HG03439 (cell line): ENCODE data around the gene CES4A.
A peak's percentile ranks its signal among the peaks of the same experiment; 100 is the strongest.
"Not testable (repeated sequence)": the region's sequence is repeated elsewhere in the genome, so short reads cannot be mapped to it uniquely, and the experiment has no call there.

ENCODE experiments used
- ATAC-seq: cut with Tn5 transposase; IDR thresholded peaks from one replicate; pipeline ENCODE4 v1.9.1; 2021; ENCODE audit warnings: mild to moderate bottlenecking, moderate library complexity; ENCODE audit not compliant: unreplicated experiment

CES4A gene

GRCh38 chr16:66983033-66983432, 5.4 kb upstream of the CES4A start:
- no peak for ATAC-seq

DNA sequence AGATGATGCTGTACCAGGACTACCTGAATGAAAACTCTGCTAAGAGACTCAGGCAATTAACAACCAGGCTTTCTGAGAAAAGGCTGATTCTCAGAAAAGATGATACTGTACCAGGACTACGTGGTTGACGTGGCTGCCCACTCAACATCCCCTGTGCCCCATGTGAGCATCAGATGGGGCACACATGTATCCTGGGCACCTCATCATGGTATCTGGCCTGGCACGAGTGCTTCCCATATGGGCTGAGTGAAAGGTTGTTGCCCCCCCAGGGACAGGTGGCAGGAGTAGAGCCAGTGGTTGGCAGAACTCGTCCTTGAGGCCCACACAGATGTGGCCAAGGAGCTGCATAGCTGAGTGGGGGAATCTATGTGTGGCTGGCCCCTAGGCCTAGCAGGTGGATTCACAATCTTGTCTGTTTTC, 3.5 kb upstream of the CES4A start:
- ATAC-seq = no peak

GRCh38 chr16:66986559-66986958, 1.8 kb upstream of the CES4A start:
- ATAC-seq = no peak

DNA sequence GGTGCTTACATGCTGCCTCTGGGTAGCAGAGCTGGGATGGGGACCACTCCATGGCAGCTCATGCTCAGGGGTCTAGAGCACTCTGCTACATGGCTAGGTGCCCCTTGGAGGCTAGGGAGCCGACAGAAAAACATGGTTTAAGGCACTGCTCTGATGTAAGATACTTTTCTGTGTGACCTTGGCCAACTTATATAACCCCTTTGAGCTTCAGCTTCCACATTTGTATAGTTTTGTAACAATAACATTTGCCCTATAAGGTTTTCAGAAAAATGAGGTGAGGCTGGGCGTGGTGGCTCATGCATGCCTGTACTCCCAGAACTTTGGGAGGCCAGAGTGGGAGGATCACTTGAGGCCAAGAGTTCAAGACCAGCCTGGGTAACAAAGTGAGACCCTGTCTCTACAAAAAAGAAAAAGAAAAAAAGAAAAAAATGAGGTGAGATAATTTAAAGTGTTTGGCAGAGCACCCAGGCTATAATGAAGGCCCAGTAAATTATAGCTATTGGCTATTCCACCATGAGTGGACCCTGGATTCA, 3.2 kb downstream of the CES4A start:
- ATAC-seq = no peak

GRCh38 chr16:66993558-66993957, 5.2 kb downstream of the CES4A start:
- not testable (repeated sequence) for ATAC-seq

- ATAC-seq = no peak
Measured at GRCh38 chr16:66996324-66996982, 8.1 kb downstream of the CES4A start.

GRCh38 chr16:66996983-66997358, 8.6 kb downstream of the CES4A start:
- no peak for ATAC-seq

- ATAC-seq = no peak
Measured at GRCh38 chr16:67000384-67001351, 12.3 kb downstream of the CES4A start.

- ATAC-seq = no peak
Measured at GRCh38 chr16:67001726-67002125, 13.3 kb downstream of the CES4A start.

- ATAC-seq = no peak
Measured at GRCh38 chr16:67006930-67007658, 18.7 kb downstream of the CES4A start.

GRCh38 chr16:67009158-67009557, 20.8 kb downstream of the CES4A start:
- no peak for ATAC-seq

GRCh38 chr16:67011274-67011673, 22.9 kb downstream of the CES4A start:
- ATAC-seq = no peak

- ATAC-seq = no peak
Measured at GRCh38 chr16:67013233-67013822, 24.9 kb downstream of the CES4A start.

GRCh38 chr16:67013823-67014633, 25.6 kb downstream of the CES4A start:
- ATAC-seq = peak; percentile 39

DNA sequence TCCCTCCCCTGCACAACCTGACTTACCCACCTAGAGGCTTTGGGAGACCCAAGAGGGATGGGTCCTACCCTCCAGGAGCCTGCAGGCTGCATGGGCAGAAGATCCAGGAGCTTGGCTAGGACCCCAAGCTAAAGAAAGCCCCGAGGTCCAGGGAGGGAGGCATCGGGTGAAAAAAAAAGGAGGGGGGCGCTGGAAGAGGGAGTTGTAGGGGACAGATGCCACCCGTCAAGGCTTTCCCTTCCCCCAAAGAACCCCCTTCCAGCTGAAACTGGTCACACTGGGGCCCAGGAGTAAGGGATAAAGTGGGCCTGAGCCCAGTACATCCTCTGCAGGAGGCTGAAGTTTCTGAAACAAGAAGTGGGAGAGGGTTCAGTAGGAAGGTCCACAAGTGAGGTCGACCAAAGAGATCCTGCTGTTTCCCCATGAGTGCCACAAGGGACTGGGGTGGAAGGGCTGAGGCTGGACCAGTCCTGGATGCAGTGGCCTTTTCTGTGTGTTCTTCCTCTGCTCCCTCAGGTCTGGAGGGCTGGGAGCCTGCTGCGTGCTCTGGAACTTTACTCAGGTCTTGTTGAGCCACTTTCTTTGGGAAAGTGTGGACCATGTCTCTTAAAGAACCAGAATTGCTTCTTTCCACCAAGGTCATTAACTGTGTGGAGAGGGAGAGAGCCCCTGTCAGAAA, 26.4 kb downstream of the CES4A start:
- ATAC-seq = no peak

DNA sequence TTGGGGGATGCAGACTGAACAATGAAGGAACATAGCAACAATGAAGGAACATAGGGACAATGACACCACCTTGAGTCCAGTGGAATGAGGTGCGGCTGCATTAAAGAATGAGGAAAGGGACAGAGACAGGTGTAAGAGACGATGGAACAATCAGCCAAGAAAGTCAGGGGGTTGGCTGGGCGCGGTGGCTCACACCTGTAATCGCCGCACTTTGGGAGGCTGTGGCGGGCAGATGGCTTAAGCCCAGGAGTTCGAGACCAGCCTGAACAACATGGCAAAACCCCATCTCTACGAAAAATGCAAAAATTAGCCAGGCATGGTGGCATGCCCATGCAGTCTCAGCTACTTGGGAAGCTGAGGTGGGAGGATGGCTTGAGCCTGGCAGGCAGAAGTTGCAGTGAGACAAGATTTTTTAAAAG, 26.9 kb downstream of the CES4A start:
- no peak for ATAC-seq

GRCh38 chr16:67016143-67016542, 27.8 kb downstream of the CES4A start:
- no peak for ATAC-seq

DNA sequence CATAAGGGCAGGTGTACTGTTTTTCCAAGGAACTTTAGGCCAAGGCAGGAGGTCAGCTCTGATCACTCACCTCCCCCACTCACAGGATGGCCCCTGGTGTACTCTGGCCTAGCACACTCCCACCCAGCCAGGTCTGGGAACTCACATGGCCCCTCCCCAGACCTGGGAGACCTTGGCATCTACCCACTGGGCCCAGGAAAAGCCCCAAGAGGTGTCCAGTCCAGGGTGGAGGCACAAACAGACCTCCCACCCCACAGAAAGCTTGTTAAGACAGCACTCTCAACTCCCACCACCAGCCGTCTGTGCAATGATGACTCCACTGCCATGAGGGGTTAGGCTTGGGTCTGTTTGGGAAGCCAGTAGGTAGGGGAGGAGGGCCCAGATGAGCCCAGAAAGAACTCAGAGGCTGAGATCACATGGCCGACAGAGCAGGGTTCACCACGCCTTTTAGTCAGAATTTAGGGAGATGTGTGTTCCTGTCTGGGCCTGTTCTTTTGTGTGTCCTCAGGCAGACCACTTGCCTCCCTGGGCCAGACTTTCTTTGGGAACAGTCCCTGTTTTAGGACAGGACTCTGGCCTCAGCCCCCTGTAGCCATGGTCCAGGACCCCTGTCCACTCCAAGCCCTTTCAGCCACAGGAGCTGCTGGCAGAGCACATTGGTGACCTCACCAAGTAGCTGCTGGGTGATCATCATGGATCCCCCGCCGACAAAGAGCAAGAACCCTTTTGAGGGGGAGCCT, 28.5 kb downstream of the CES4A start:
- ATAC-seq = no peak

DNA sequence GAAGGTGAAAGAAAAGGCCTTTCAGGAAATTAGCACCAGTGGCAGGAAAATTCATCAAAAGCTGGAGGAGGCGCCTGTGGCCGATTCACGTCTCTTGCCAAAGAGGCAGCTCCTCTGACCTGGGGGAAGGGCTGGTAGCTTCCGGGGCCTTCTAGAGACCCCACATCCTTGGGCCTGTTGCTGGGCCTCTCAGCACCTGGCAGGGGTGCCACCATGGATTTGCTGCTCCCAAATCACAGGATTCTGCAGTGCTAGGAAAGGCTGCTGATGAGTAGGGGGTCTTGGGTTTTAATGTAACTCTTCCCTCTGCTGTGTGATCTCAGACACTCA, 29.0 kb downstream of the CES4A start:
- no peak for ATAC-seq
